ENCODE results near the gene INPPL1.
"Not testable (repeated sequence)": the region's sequence is repeated elsewhere in the genome, so short reads cannot be mapped to it uniquely, and the experiment has no call there.

The INPPL1 gene

GRCh38 chr11:72190631-72191071, 33.9 kb upstream of the INPPL1 start:
- Histone ChIP-seq H3K27ac (ENCODE audit: low read depth, low read length) (no peak overlapping the region), H3K4me1 (ENCODE audit: control insufficient read depth in 1 of 2, insufficient read depth in 2 of 2, low read length in 2 of 2) (no peaks in the 10 kb centered on the region), H3K9ac (ENCODE audit: low read depth in 1 of 2, low read length in 2 of 2) (no peak overlapping the region), H3K27me3 (ENCODE audit: control insufficient read depth in 1 of 2, insufficient read depth in 2 of 2, low read length in 2 of 2) (no peaks in the 10 kb centered on the region), H3K36me3 (ENCODE audit: control insufficient read depth in 1 of 2, insufficient read depth in 2 of 2, low read length in 2 of 2) (no peaks in the 10 kb centered on the region), H3K9me3 (ENCODE audit: control insufficient read depth in 1 of 2, low read length in 2 of 2) (no peaks in the 10 kb centered on the region), H3K4me3 (ENCODE audit: low read depth in 1 of 2, low read length in 2 of 2) (no peak overlapping the region)

- Histone ChIP-seq H3K36me3 (ENCODE audit: control insufficient read depth in 1 of 2, insufficient read depth in 2 of 2, low read length in 2 of 2) (no peaks in the 10 kb centered on the region), H3K4me3 (ENCODE audit: low read depth in 1 of 2, low read length in 2 of 2) (no peak within 1 kb of the TSS), H3K27ac (ENCODE audit: low read depth, low read length) (no peak within 1 kb of the TSS), H3K9ac (ENCODE audit: low read depth in 1 of 2, low read length in 2 of 2) (no peak within 1 kb of the TSS), H3K9me3 (ENCODE audit: control insufficient read depth in 1 of 2, low read length in 2 of 2) (no peaks in the 10 kb centered on the region), H3K4me1 (ENCODE audit: control insufficient read depth in 1 of 2, insufficient read depth in 2 of 2, low read length in 2 of 2) (no peaks in the 10 kb centered on the region), H3K27me3 (ENCODE audit: control insufficient read depth in 1 of 2, insufficient read depth in 2 of 2, low read length in 2 of 2) (no peaks in the 10 kb centered on the region)
These were observed 32.6 kb upstream of the INPPL1 start, which contains the start of gene FOLR1 for GRCh38 chr11:72191961-72192381. FOLR1 (plus strand) TSS chr11:72192140; CDS start chr11:72192174, 34 bp downstream.

GRCh38 chr11:72195518-72196270, 28.9 kb upstream of the INPPL1 start:
- Histone ChIP-seq H3K9me3 (ENCODE audit: control insufficient read depth in 1 of 2, low read length in 2 of 2) (no peaks in the 10 kb centered on the region), H3K27me3 (ENCODE audit: control insufficient read depth in 1 of 2, insufficient read depth in 2 of 2, low read length in 2 of 2) (no peaks in the 10 kb centered on the region), H3K36me3 (ENCODE audit: control insufficient read depth in 1 of 2, insufficient read depth in 2 of 2, low read length in 2 of 2) (no peaks in the 10 kb centered on the region), H3K4me1 (ENCODE audit: control insufficient read depth in 1 of 2, insufficient read depth in 2 of 2, low read length in 2 of 2) (no peaks in the 10 kb centered on the region), H3K27ac (ENCODE audit: low read depth, low read length) (no peak overlapping the region), H3K9ac (ENCODE audit: low read depth in 1 of 2, low read length in 2 of 2) (no peak overlapping the region), H3K4me3 (ENCODE audit: low read depth in 1 of 2, low read length in 2 of 2) (no peak overlapping the region)

GRCh38 chr11:72201445-72201844, 23.1 kb upstream of the INPPL1 start:
- not testable (repeated sequence) for H3K27ac ChIP-seq (ENCODE audit: low read depth, low read length); H3K9me3 ChIP-seq (ENCODE audit: control insufficient read depth in 1 of 2, low read length in 2 of 2); H3K9ac ChIP-seq (ENCODE audit: low read depth in 1 of 2, low read length in 2 of 2); H3K36me3 ChIP-seq (ENCODE audit: control insufficient read depth in 1 of 2, insufficient read depth in 2 of 2, low read length in 2 of 2); H3K4me3 ChIP-seq (ENCODE audit: low read depth in 1 of 2, low read length in 2 of 2); H3K27me3 ChIP-seq (ENCODE audit: control insufficient read depth in 1 of 2, insufficient read depth in 2 of 2, low read length in 2 of 2); H3K4me1 ChIP-seq (ENCODE audit: control insufficient read depth in 1 of 2, insufficient read depth in 2 of 2, low read length in 2 of 2)

- Histone ChIP-seq H3K36me3 (ENCODE audit: control insufficient read depth in 1 of 2, insufficient read depth in 2 of 2, low read length in 2 of 2) (no peaks in the 10 kb centered on the region), H3K9me3 (ENCODE audit: control insufficient read depth in 1 of 2, low read length in 2 of 2) (no peaks in the 10 kb centered on the region), H3K9ac (ENCODE audit: low read depth in 1 of 2, low read length in 2 of 2) (no peak overlapping the region), H3K27me3 (ENCODE audit: control insufficient read depth in 1 of 2, insufficient read depth in 2 of 2, low read length in 2 of 2) (no peaks in the 10 kb centered on the region), H3K4me1 (ENCODE audit: control insufficient read depth in 1 of 2, insufficient read depth in 2 of 2, low read length in 2 of 2) (no peaks in the 10 kb centered on the region), H3K27ac (ENCODE audit: low read depth, low read length) (no peak overlapping the region), H3K4me3 (ENCODE audit: low read depth in 1 of 2, low read length in 2 of 2) (no peak overlapping the region)
These were observed 22.0 kb upstream of the INPPL1 start for GRCh38 chr11:72202571-72202970.

GRCh38 chr11:72203163-72203562, 21.4 kb upstream of the INPPL1 start:
- H3K27ac ChIP-seq (ENCODE audit: low read depth, low read length) = no peak overlapping the region
- H3K4me1 ChIP-seq (ENCODE audit: control insufficient read depth in 1 of 2, insufficient read depth in 2 of 2, low read length in 2 of 2) = no peaks in the 10 kb centered on the region
- no peak overlapping the region for H3K9ac ChIP-seq (ENCODE audit: low read depth in 1 of 2, low read length in 2 of 2)
- no peaks in the 10 kb centered on the region for H3K36me3 ChIP-seq (ENCODE audit: control insufficient read depth in 1 of 2, insufficient read depth in 2 of 2, low read length in 2 of 2)
- H3K27me3 ChIP-seq (ENCODE audit: control insufficient read depth in 1 of 2, insufficient read depth in 2 of 2, low read length in 2 of 2) = no peaks in the 10 kb centered on the region
- H3K9me3 ChIP-seq (ENCODE audit: control insufficient read depth in 1 of 2, low read length in 2 of 2) = no peaks in the 10 kb centered on the region
- no peak overlapping the region for H3K4me3 ChIP-seq (ENCODE audit: low read depth in 1 of 2, low read length in 2 of 2)

GRCh38 chr11:72204886-72205285, 19.7 kb upstream of the INPPL1 start:
- Histone ChIP-seq H3K4me1 (ENCODE audit: control insufficient read depth in 1 of 2, insufficient read depth in 2 of 2, low read length in 2 of 2) (no peaks in the 10 kb centered on the region), H3K4me3 (ENCODE audit: low read depth in 1 of 2, low read length in 2 of 2) (no peak overlapping the region), H3K9me3 (ENCODE audit: control insufficient read depth in 1 of 2, low read length in 2 of 2) (no peaks in the 10 kb centered on the region), H3K27ac (ENCODE audit: low read depth, low read length) (no peak overlapping the region), H3K27me3 (ENCODE audit: control insufficient read depth in 1 of 2, insufficient read depth in 2 of 2, low read length in 2 of 2) (no peaks in the 10 kb centered on the region), H3K36me3 (ENCODE audit: control insufficient read depth in 1 of 2, insufficient read depth in 2 of 2, low read length in 2 of 2) (no peaks in the 10 kb centered on the region), H3K9ac (ENCODE audit: low read depth in 1 of 2, low read length in 2 of 2) (no peak overlapping the region)

- not testable (repeated sequence) for H3K9me3 ChIP-seq (ENCODE audit: control insufficient read depth in 1 of 2, low read length in 2 of 2); H3K27ac ChIP-seq (ENCODE audit: low read depth, low read length); H3K9ac ChIP-seq (ENCODE audit: low read depth in 1 of 2, low read length in 2 of 2); H3K4me3 ChIP-seq (ENCODE audit: low read depth in 1 of 2, low read length in 2 of 2); H3K36me3 ChIP-seq (ENCODE audit: control insufficient read depth in 1 of 2, insufficient read depth in 2 of 2, low read length in 2 of 2); H3K27me3 ChIP-seq (ENCODE audit: control insufficient read depth in 1 of 2, insufficient read depth in 2 of 2, low read length in 2 of 2); H3K4me1 ChIP-seq (ENCODE audit: control insufficient read depth in 1 of 2, insufficient read depth in 2 of 2, low read length in 2 of 2)
These were observed 17.8 kb upstream of the INPPL1 start for GRCh38 chr11:72206794-72207193.

- H3K9ac ChIP-seq (ENCODE audit: low read depth in 1 of 2, low read length in 2 of 2) = no peak overlapping the region
- no peaks in the 10 kb centered on the region for H3K4me1 ChIP-seq (ENCODE audit: control insufficient read depth in 1 of 2, insufficient read depth in 2 of 2, low read length in 2 of 2)
- no peaks in the 10 kb centered on the region for H3K27me3 ChIP-seq (ENCODE audit: control insufficient read depth in 1 of 2, insufficient read depth in 2 of 2, low read length in 2 of 2)
- H3K36me3 ChIP-seq (ENCODE audit: control insufficient read depth in 1 of 2, insufficient read depth in 2 of 2, low read length in 2 of 2) = no peaks in the 10 kb centered on the region
- no peak overlapping the region for H3K27ac ChIP-seq (ENCODE audit: low read depth, low read length)
- H3K4me3 ChIP-seq (ENCODE audit: low read depth in 1 of 2, low read length in 2 of 2) = no peak overlapping the region
- H3K9me3 ChIP-seq (ENCODE audit: control insufficient read depth in 1 of 2, low read length in 2 of 2) = no peaks in the 10 kb centered on the region
These were observed 16.3 kb upstream of the INPPL1 start for GRCh38 chr11:72208281-72208680.

GRCh38 chr11:72209101-72209500, 15.5 kb upstream of the INPPL1 start:
- H3K4me3 ChIP-seq (ENCODE audit: low read depth in 1 of 2, low read length in 2 of 2) = no peak overlapping the region
- H3K36me3 ChIP-seq (ENCODE audit: control insufficient read depth in 1 of 2, insufficient read depth in 2 of 2, low read length in 2 of 2) = no peaks in the 10 kb centered on the region
- H3K4me1 ChIP-seq (ENCODE audit: control insufficient read depth in 1 of 2, insufficient read depth in 2 of 2, low read length in 2 of 2) = no peaks in the 10 kb centered on the region
- no peak overlapping the region for H3K27ac ChIP-seq (ENCODE audit: low read depth, low read length)
- no peaks in the 10 kb centered on the region for H3K9me3 ChIP-seq (ENCODE audit: control insufficient read depth in 1 of 2, low read length in 2 of 2)
- no peak overlapping the region for H3K9ac ChIP-seq (ENCODE audit: low read depth in 1 of 2, low read length in 2 of 2)
- no peaks in the 10 kb centered on the region for H3K27me3 ChIP-seq (ENCODE audit: control insufficient read depth in 1 of 2, insufficient read depth in 2 of 2, low read length in 2 of 2)
